Testis (tissue), 2 donors: ENCODE data around the gene CGB1.
A peak's percentile ranks its signal among the peaks of the same experiment; 100 is the strongest.

Experiments
- POLR2A ChIP-seq: fragments of 450-650 bp; IDR thresholded peaks from one replicate; pipeline ENCODE4 v1.6.1; 2017; ENCODE audit warnings: antibody characterized with exemption, mild to moderate bottlenecking, moderate library complexity
- TF ChIP-seq, protein P1 (sequence below), 3 experiments: fragments of 450-650 bp in 2 of 3; fragments of 200-600 bp in 1 of 3; sonication (generic) in 1 of 3; IDR thresholded peaks; one replicate each; pipeline ENCODE4 v1.5.1; 2016 to 2019; ENCODE audit warnings: antibody characterized with exemption in 3 of 3, mild to moderate bottlenecking in 2 of 3, moderate library complexity in 1 of 3

DNA sequence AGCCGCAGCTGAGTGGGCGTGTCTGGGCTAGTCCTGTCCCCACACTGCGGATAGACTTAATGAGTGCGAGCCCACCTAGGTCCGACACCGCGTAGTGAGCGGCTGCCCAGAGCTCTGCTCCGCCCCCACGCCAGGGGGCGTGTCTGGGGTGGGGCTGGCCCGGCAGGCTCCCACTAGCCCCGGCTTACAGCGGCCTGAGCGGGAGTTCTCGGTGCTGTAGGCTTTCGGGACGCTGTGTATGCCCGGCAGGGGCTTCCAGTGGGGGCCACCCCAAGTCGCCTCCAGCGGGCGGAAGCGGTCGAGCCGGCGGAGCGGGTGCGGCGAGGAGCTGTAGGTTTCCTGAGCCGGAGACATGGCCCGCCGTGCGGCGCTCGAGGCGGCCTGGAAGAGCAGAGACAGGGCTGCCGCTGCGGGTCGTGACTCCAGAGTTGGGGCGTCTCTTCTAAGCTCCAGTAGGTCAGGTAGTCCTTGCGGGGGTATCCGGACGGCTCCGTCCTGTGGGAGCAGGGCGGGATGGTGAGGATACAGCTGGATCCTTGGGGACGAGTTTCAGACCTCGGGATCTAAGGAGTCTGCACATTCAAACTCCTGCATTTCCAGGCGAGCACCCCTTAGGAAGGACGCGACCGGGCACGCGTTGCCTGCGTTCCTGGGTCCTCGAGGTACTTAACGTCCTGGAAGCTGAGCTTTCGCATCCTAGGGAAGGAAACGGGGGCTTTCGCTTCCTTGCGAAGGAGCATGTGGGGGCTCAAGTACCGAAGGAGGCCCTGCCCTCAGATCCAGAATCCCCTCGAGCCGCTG, 19.6 kb upstream of the CGB1 start:
- TF ChIP-seq, protein P1, sequence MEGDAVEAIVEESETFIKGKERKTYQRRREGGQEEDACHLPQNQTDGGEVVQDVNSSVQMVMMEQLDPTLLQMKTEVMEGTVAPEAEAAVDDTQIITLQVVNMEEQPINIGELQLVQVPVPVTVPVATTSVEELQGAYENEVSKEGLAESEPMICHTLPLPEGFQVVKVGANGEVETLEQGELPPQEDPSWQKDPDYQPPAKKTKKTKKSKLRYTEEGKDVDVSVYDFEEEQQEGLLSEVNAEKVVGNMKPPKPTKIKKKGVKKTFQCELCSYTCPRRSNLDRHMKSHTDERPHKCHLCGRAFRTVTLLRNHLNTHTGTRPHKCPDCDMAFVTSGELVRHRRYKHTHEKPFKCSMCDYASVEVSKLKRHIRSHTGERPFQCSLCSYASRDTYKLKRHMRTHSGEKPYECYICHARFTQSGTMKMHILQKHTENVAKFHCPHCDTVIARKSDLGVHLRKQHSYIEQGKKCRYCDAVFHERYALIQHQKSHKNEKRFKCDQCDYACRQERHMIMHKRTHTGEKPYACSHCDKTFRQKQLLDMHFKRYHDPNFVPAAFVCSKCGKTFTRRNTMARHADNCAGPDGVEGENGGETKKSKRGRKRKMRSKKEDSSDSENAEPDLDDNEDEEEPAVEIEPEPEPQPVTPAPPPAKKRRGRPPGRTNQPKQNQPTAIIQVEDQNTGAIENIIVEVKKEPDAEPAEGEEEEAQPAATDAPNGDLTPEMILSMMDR (IDR thresholded peaks at IDR 0.05), result peak in 2 of 3 experiments; percentile 34 to 40
- no peak for TF ChIP-seq POLR2A
